Heart left ventricle (tissue), 16 donors: ENCODE results near the gene OR51D1. TPM values are rescaled to one million over a fixed set of nuclear protein-coding genes. Genes with fewer than 3 reads are reported as not detected.

ENCODE experiments used
- ATAC-seq, 4 donors: fragments of 200-7000 bp; cut with Tn5 transposase; one replicate each; pipeline ENCODE4 v1.9.1; 2020 to 2022; ENCODE audit warnings: moderate library complexity in 4 of 4, mild to moderate bottlenecking in 3 of 4, moderate number of reproducible peaks in 1 of 4
- DNase-seq, 5 donors: peaks; one replicate each; pipeline ENCODE4 v3.0.0-alpha.2; 2020
- H3K27ac ChIP-seq, 12 donors: fragments of 200-600 bp; sonication (generic) in 4 of 12; one replicate each; pipeline versions ENCODE4 v1.5.0 to v1.8.0; 2016 to 2022; ENCODE audit warnings: mild to moderate bottlenecking in 2 of 12
- H3K27me3 ChIP-seq, 9 donors: fragments of 200-600 bp; sonication (generic) in 2 of 9; one replicate each; pipeline versions ENCODE4 v1.5.1 to v1.8.0; 2016 to 2022; ENCODE audit warnings: mild to moderate bottlenecking in 3 of 9
- H3K36me3 ChIP-seq, 9 donors: fragments of 200-600 bp; sonication (generic) in 2 of 9; one replicate each; pipeline versions ENCODE4 v1.5.0 to v1.8.0; 2018 to 2022; ENCODE audit warnings: mild to moderate bottlenecking in 2 of 9
- H3K4me1 ChIP-seq, 12 donors: fragments of 200-600 bp; sonication (generic) in 4 of 12; one replicate each; pipeline versions ENCODE4 v1.5.0 to v1.8.0; 2016 to 2022; ENCODE audit warnings: mild to moderate bottlenecking in 3 of 12
- H3K4me3 ChIP-seq, 12 donors: fragments of 200-600 bp; sonication (generic) in 4 of 12; one replicate each; pipeline versions ENCODE4 v1.5.0 to v1.8.0; 2017 to 2022; ENCODE audit warnings: mild to moderate bottlenecking in 9 of 12, moderate library complexity in 4 of 12
- H3K9me3 ChIP-seq, 12 donors: fragments of 200-600 bp; sonication (generic) in 4 of 12; one replicate each; pipeline versions ENCODE4 v1.5.0 to v1.8.0; 2016 to 2022; ENCODE audit warnings: mild to moderate bottlenecking in 1 of 12
- CTCF ChIP-seq, 12 donors: fragments of 200-600 bp; sonication (generic) in 4 of 12; IDR thresholded peaks; one replicate each; pipeline versions ENCODE4 v1.5.0 to v1.8.0; 2018 to 2022; ENCODE audit warnings: antibody characterized with exemption in 12 of 12, mild to moderate bottlenecking in 5 of 12
- POLR2A ChIP-seq, 2 donors: fragments of 450-650 bp; IDR thresholded peaks; one replicate each; pipeline ENCODE4 v1.6.1; 2017; ENCODE audit warnings: antibody characterized with exemption in 2 of 2, mild to moderate bottlenecking in 2 of 2, moderate library complexity in 2 of 2
- whole genome bisulfite sequencing, 4 donors: extraction: QIAGEN DNeasy Blood & Tissue Kit in 2 of 4; methylation state at CpG; one replicate each; pipeline versions ENCODE4 v1.1.5 to v1.1.7; 2013 to 2018; 5-methylcytosine and 5-hydroxymethylcytosine counted together
- intact Hi-C, 10 donors: fragments of 100-400 bp; cut with DNase I; formaldehyde crosslinking; loops; one replicate each; pipeline versions ENCODE4 v1.11.1 to v1.14.2; 2022
- polyA plus RNA-seq, 2 donors: library from polyadenylated mRNA; stranded (reverse); fragments of 200-250 nt; gene quantifications; one replicate each; pipeline ENCODE4 v1.2.3, GENCODE V29; 2013
- total RNA-seq, 9 donors: library from RNA; depleted of rRNA in 2 of 9; stranded (reverse); fragments of >200 nt in 2 of 9; fragmentation: NEBNext Ultra II Directional in 3 of 9; extraction: Animal tissue kit (Norgen Biotek cat#: 25700) in 3 of 9; gene quantifications; one replicate each; pipeline versions ENCODE4 v1.1.0 to v1.2.4, GENCODE V29; 2016 to 2023
- donor health status: ischemic (EF 13 %, LVEDD 7.1; RV severe dilation, severe dysfunction).
- donor health status: healthy with polysubstance abuse.
- donor health status: DM: no; HTN: yes; CAD: no.
- donor health status: DM: no; HTN: no; CAD: no.
- donor health status: ischemic (EF 25% LVEDD 6.9; RV normal size, moderate dysfunction).
- donor health status: ischemic (EF 25% LVEDD 5.7; RV mildly dilated, moderate dysfunction).
- donor health status: healthy.
- donor health status: DM: yes; HTN: yes; CAD: no.
- donor health status: ischemic (EF 35%, LVEDD 5.7; RV mildly dilated, moderate dysfunction).
- donor health status: nonischemic (EF 11% LVEDD 7.7; RV severe dilation, severe dysfunction).
- donor health status: DM: yes; HTN: yes; CAD: no.
- donor health status: PGD.
- donor health status: ischemic (EF 29% LVEDD 5.4; RV normal size, mild dysfunction).
- donor health status: nonischemic (EF 23%, LVEDD 6.1; RV moderate dilation, normal function).

OR51D1 gene
- total and polyA plus RNA-seq, 11 donors: not detected

DNA sequence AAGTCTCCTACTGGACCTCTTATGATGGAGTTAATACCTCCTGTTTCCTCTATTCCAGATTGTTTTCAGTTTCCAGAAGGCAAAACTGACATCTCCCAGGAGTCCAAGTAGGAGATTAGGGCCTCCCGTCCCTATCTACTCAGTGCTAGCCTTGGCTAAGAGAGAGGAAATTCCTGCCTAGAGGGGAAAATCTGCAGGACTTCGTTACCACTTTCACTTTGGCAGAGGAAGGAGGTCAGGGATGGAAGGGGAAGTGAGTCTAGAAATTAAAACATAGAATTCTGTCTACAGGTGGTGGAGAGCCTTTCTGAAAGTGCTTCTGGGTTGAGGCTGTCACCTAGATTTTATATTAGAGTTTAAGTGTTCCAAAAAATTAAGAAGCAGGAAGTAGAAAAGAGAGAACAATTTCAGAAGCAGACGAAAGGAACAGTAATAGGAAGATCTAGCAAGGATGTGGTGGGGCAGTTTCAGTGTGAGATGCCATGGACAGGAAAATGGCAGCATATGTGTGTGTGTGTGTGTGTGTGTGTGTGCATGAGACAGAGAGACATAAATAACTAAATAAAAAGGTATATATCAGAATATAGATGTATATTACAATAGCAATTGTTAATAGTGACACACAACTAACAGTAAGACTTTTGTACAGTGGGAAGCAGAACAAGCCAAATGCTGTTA, 26.9 kb upstream of the OR51D1 start:
- H3K27ac ChIP-seq: peak overlapping the region in 10 of 12 donors; percentile 43 to 74 (median 64)

GRCh38 chr11:4611986-4612385, 25.3 kb upstream of the OR51D1 start:
- intact Hi-C loops: no loop called here
- H3K9me3 ChIP-seq: no peaks in the 10 kb centered on the region
- WGBS, 4 donors: 85 to 92% (median 89%) methylated on average over 2 of the region's 2 CpGs
- no peak overlapping the region for H3K4me3 ChIP-seq
- H3K27ac ChIP-seq: no peak overlapping the region
- peaks cover 0 to 25% (median 11%) of the 10 kb centered on the region in 12 donors for H3K4me1 ChIP-seq
- no peak for TF ChIP-seq CTCF (IDR thresholded peaks at IDR 0.05)
- TF ChIP-seq POLR2A (IDR thresholded peaks at IDR 0.05): no peak
- DNase-seq (no peak), ATAC-seq (no peak)
- H3K27me3 ChIP-seq: peaks cover 0 to 4% (median 0%) of the 10 kb centered on the region in 9 donors
- H3K36me3 ChIP-seq: no peaks in the 10 kb centered on the region

More for the DNA sequence above, 26.9 kb upstream of the OR51D1 start:
- Histone ChIP-seq H3K4me1 (peaks cover 0 to 35% (median 17%) of the 10 kb centered on the region in 12 donors), H3K27me3 (peaks cover 0 to 1% (median 0%) of the 10 kb centered on the region in 9 donors), H3K36me3 (no peaks in the 10 kb centered on the region), H3K9me3 (no peaks in the 10 kb centered on the region), H3K4me3 (peak overlapping the region in 9 of 12 donors; percentile 9 to 35 (median 31))
- ATAC-seq: no peak
- intact Hi-C loops: no loop called here
- TF ChIP-seq CTCF (IDR thresholded peaks at IDR 0.05): no peak
- TF ChIP-seq POLR2A (IDR thresholded peaks at IDR 0.05): no peak
- DNase-seq: no peak
- WGBS, 4 donors: 10 to 14% (median 11%) methylated on average over 3 of the region's 3 CpGs

DNA sequence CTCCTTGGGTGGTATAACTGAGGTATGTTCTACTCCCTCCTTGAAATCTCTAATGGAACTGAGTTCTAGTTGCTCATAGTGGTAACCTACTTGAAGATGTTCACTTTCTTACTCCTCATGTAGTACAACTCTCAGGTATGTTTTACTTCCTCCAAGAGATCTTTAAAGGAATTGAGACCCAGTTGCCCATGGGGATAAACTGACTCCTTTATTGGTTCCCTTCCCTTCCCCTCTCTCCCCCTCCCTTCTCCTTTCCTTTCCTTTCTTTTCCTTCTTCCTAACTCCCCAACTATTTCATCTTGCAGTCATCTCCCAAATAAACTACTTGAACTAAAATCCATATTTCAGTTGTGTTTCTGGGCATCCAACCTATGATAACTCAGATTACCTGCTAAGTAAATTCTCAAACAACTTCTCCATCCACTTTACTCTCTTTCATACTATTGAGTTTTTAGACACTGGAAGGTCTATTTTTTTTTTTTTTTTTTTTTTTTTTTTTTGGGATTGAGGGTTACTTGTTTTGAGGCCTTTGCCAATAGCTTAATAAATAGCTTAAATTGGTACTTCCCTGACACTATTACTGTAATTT, 21.3 kb upstream of the OR51D1 start:
- ATAC-seq (no peak), DNase-seq (no peak)
- H3K4me1 ChIP-seq: peaks cover 0 to under 1% (median 0%) of the 10 kb centered on the region in 12 donors
- H3K9me3 ChIP-seq: no peaks in the 10 kb centered on the region
- no peaks in the 10 kb centered on the region for H3K36me3 ChIP-seq
- intact Hi-C loops: no loop called here
- H3K27ac ChIP-seq: no peak overlapping the region
- H3K4me3 ChIP-seq: no peak overlapping the region
- no peak for TF ChIP-seq CTCF (IDR thresholded peaks at IDR 0.05)
- no peak for TF ChIP-seq POLR2A (IDR thresholded peaks at IDR 0.05)
- peaks cover 0 to 4% (median 0%) of the 10 kb centered on the region in 9 donors for H3K27me3 ChIP-seq

DNA sequence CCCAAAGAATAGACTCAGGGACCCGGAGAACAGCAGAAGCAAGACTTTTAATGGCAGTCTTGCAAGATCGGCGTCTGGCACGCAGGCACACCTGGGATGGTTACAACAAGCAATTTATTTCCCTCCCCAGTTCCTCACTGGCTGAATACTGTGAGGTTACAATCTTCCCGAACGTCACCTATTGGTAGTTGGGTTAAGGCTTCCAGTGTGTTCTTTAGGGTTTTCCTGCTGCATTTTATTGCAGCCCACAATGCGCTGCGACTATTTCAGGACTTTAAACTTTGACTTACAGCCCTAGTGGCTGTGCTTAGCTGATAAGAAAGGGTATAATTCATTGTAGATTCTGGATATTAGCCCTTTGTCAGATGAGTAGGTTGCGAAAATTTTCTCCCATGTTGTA, 17.8 kb upstream of the OR51D1 start:
- H3K27me3 ChIP-seq: peaks cover 0 to 4% (median 0%) of the 10 kb centered on the region in 9 donors
- no peak for ATAC-seq
- WGBS, 4 donors: 78 to 83% (median 80%) methylated on average over 9 of the region's 9 CpGs

More for the DNA sequence above, 17.8 kb upstream of the OR51D1 start:
- H3K4me3 ChIP-seq: no peak overlapping the region
- no peaks in the 10 kb centered on the region for H3K36me3 ChIP-seq
- no peaks in the 10 kb centered on the region for H3K4me1 ChIP-seq
- no peaks in the 10 kb centered on the region for H3K9me3 ChIP-seq
- TF ChIP-seq POLR2A (IDR thresholded peaks at IDR 0.05): no peak
- no peak for TF ChIP-seq CTCF (IDR thresholded peaks at IDR 0.05)
- H3K27ac ChIP-seq: no peak overlapping the region
- intact Hi-C loops: no loop called here
- no peak for DNase-seq
